ENCODE measurements around the gene ADAM8. TPM values are rescaled to one million over a fixed set of nuclear protein-coding genes. Genes with fewer than 3 reads are reported as not detected.

Gene ADAM8
- polyA plus RNA-seq, 1 of the 3 experiments (the other 2 are of a cell fraction), result 1.7 TPM

DNA sequence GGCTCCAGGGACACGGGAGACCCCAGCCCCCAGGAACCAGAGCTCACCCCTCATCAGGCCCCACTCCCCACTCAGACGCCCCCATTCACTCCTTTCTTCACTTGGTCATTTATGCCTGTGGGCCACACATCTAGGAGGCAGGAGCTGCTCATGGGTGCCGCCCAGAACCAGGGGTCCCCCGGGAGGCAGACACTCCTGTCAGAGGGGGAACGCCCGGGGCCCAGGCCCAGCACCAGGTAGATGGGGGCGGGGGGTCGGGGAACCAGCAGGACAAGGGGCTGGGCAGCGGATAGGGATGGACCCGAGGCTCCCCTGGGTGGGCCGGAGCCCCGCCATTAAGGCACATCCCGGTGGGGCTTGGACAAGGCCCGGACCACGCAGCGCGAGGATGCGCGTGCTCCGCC, 48.2 kb upstream of the ADAM8 start:
- peaks cover 7 to 34% of the 10 kb centered on the region in 2 experiments; a peak in 2 of 4 replicates for H3K4me1 ChIP-seq (ENCODE audit: control insufficient read depth in 1 of 2, insufficient read depth in 2 of 2, low read depth in 1 of 2, low read length in 1 of 2)
- H2AFZ ChIP-seq (ENCODE audit: low read depth), result peak overlapping the region; percentile 76; the same call in 1 of the 2 replicates
- no peaks in the 10 kb centered on the region for H3K79me2 ChIP-seq (ENCODE audit: insufficient read depth)
- H3K9me2 ChIP-seq, result no peaks in the 10 kb centered on the region
- ChIA-PET CTCF (interaction anchor here (0.6 to 2.9 kb wide), 4 partner anchors 10 to 809 kb away, joined by 3 to 15 read pairs (median 7); partner anchors contain the start of gene CALY), POLR2A (interaction anchor here (0.8 to 1.7 kb wide), 4 partner anchors 9 to 49 kb away, joined by 3 to 6 read pairs (median 4); partner anchors contain the start of genes CALY and ECHS1)
- peak overlapping the region; percentile 73 for H3K4me2 ChIP-seq
- 19% methylated on average over 5 of the region's 20 CpGs for WGBS (ENCODE audit: low lambda C conversion rate)
- H3K9ac ChIP-seq, result peak overlapping the region; percentile 49
- H4K20me1 ChIP-seq (ENCODE audit: insufficient read depth), result no peaks in the 10 kb centered on the region
- peak overlapping the region in 1 of 2 experiments; percentile 93; a peak in 2 of 4 replicates for H3K27ac ChIP-seq (ENCODE audit: low read depth in 2 of 2, low read length in 1 of 2)
- no peaks in the 10 kb centered on the region for H3K27me3 ChIP-seq (ENCODE audit: insufficient read depth)
- DNase-seq, result peak; percentile 67
- no peak for TF ChIP-seq EZH2phosphoT487 (IDR thresholded peaks at IDR 0.05; ENCODE audit: borderline replicate concordance, low read depth)
- no peak for TF ChIP-seq RAD21 (IDR thresholded peaks at IDR 0.05; ENCODE audit: low read length)
- TF ChIP-seq TCF12 (IDR thresholded peaks at IDR 0.05), result no peak
- TF ChIP-seq, protein P1, sequence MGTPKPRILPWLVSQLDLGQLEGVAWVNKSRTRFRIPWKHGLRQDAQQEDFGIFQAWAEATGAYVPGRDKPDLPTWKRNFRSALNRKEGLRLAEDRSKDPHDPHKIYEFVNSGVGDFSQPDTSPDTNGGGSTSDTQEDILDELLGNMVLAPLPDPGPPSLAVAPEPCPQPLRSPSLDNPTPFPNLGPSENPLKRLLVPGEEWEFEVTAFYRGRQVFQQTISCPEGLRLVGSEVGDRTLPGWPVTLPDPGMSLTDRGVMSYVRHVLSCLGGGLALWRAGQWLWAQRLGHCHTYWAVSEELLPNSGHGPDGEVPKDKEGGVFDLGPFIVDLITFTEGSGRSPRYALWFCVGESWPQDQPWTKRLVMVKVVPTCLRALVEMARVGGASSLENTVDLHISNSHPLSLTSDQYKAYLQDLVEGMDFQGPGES (IDR thresholded peaks at IDR 0.05; ENCODE audit: low read depth, low read length), result no peak
- TF ChIP-seq FOXJ3 (CRISPR knock-in tag; IDR thresholded peaks at IDR 0.05), result no peak
- TF ChIP-seq RCOR1 (IDR thresholded peaks at IDR 0.05; ENCODE audit: low read length), result no peak
- TF ChIP-seq, protein P2, sequence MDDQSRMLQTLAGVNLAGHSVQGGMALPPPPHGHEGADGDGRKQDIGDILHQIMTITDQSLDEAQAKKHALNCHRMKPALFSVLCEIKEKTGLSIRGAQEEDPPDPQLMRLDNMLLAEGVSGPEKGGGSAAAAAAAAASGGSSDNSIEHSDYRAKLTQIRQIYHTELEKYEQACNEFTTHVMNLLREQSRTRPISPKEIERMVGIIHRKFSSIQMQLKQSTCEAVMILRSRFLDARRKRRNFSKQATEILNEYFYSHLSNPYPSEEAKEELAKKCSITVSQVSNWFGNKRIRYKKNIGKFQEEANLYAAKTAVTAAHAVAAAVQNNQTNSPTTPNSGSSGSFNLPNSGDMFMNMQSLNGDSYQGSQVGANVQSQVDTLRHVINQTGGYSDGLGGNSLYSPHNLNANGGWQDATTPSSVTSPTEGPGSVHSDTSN (IDR thresholded peaks at IDR 0.05), result no peak
- no peak for TF ChIP-seq MEF2A (IDR thresholded peaks at IDR 0.05; ENCODE audit: borderline replicate concordance, low read depth)
- TF ChIP-seq, protein P3, sequence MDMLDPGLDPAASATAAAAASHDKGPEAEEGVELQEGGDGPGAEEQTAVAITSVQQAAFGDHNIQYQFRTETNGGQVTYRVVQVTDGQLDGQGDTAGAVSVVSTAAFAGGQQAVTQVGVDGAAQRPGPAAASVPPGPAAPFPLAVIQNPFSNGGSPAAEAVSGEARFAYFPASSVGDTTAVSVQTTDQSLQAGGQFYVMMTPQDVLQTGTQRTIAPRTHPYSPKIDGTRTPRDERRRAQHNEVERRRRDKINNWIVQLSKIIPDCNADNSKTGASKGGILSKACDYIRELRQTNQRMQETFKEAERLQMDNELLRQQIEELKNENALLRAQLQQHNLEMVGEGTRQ (IDR thresholded peaks at IDR 0.05; ENCODE audit: borderline replicate concordance, low read depth, low read length), result no peak
- TF ChIP-seq NRF1 (IDR thresholded peaks at IDR 0.05; ENCODE audit: low read depth, low read length), result no peak
- no peak for TF ChIP-seq CHD2 (IDR thresholded peaks at IDR 0.05; ENCODE audit: low read length, partially characterized antibody)
- TF ChIP-seq RFX5 (IDR thresholded peaks at IDR 0.05; ENCODE audit: low read length), result no peak
- TF ChIP-seq SIN3A (IDR thresholded peaks at IDR 0.05; ENCODE audit: borderline replicate concordance, low read depth, low read length), result no peak
- TF ChIP-seq TAF1 (IDR thresholded peaks at IDR 0.05; ENCODE audit: borderline replicate concordance, low read depth, low read length), result no peak
- TF ChIP-seq RXRA (IDR thresholded peaks at IDR 0.05; ENCODE audit: borderline replicate concordance, low read depth), result no peak
- TF ChIP-seq, protein P4, sequence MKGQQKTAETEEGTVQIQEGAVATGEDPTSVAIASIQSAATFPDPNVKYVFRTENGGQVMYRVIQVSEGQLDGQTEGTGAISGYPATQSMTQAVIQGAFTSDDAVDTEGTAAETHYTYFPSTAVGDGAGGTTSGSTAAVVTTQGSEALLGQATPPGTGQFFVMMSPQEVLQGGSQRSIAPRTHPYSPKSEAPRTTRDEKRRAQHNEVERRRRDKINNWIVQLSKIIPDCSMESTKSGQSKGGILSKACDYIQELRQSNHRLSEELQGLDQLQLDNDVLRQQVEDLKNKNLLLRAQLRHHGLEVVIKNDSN (IDR thresholded peaks at IDR 0.05; ENCODE audit: borderline replicate concordance, low read depth), result no peak
- TF ChIP-seq, protein P5, sequence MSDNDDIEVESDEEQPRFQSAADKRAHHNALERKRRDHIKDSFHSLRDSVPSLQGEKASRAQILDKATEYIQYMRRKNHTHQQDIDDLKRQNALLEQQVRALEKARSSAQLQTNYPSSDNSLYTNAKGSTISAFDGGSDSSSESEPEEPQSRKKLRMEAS (IDR thresholded peaks at IDR 0.05; ENCODE audit: low read depth), result no peak
- H3K36me3 ChIP-seq (replicated peaks in 1 of 2; ENCODE audit: control insufficient read depth in 1 of 2, insufficient read depth in 2 of 2, low read length in 1 of 2), result no peaks in the 10 kb centered on the region
- H3K4me3 ChIP-seq (ENCODE audit: low read depth in 2 of 2, low read length in 1 of 2), result peak overlapping the region; percentile 59 to 64
- H3K9me3 ChIP-seq, result no peaks in the 10 kb centered on the region
- H3F3A ChIP-seq (replicated peaks; ENCODE audit: insufficient read depth), result peaks cover 7% of the 10 kb centered on the region
